Measurements from ENCODE around the gene SCN1A. TPM values are rescaled to one million over a fixed set of nuclear protein-coding genes. Genes with fewer than 3 reads are reported as not detected.

SCN1A gene
- polyA plus RNA-seq, 3 donors: not detected

- no peaks in the 10 kb centered on the region for H3K79me2 ChIP-seq (ENCODE audit: insufficient read depth, low read length)
- H3K27ac Mint-ChIP-seq: no peak overlapping the region
- H3K4me1 ChIP-seq (ENCODE audit: control insufficient read depth in 1 of 2, insufficient read depth in 2 of 2, low read length in 2 of 2): no peaks in the 10 kb centered on the region
- no peaks in the 10 kb centered on the region for H3K27me3 ChIP-seq (ENCODE audit: control insufficient read depth in 2 of 2, insufficient read depth in 2 of 2, low read length in 2 of 2)
- no peak overlapping the region for H3K4me2 ChIP-seq (replicated peaks; ENCODE audit: extremely low read depth, low read length, poor library complexity, severe bottlenecking)
- no peak overlapping the region for H3K4me3 Mint-ChIP-seq
- H3K9me3 Mint-ChIP-seq: peaks cover 0 to 2% (median 0%) of the 10 kb centered on the region in 7 donors
- no peak for DNase-seq
- H3K27ac ChIP-seq (ENCODE audit: low read depth in 1 of 2, low read length in 2 of 2): no peak overlapping the region
- 25% methylated on average over 2 of the region's 3 CpGs for WGBS (ENCODE audit: insufficient coverage)
- H3K4me3 ChIP-seq (replicated peaks in 1 of 3; ENCODE audit: low read depth in 2 of 3, low read length in 3 of 3): no peak overlapping the region
- H3K9ac ChIP-seq (ENCODE audit: insufficient read depth, low read length, poor library complexity, severe bottlenecking): no peak overlapping the region
- H3K27me3 Mint-ChIP-seq (ENCODE audit: low read depth in 3 of 3): peaks cover 0 to 2% (median 2%) of the 10 kb centered on the region in 3 donors
- H3K9me3 ChIP-seq (replicated peaks in 1 of 2; ENCODE audit: control insufficient read depth in 1 of 2, insufficient read depth in 1 of 2, low read length in 2 of 2): no peaks in the 10 kb centered on the region
- intact Hi-C loops (cut with micrococcal nuclease): no loop called here
- H3K4me1 Mint-ChIP-seq: no peaks in the 10 kb centered on the region
- TF ChIP-seq, protein P1, sequence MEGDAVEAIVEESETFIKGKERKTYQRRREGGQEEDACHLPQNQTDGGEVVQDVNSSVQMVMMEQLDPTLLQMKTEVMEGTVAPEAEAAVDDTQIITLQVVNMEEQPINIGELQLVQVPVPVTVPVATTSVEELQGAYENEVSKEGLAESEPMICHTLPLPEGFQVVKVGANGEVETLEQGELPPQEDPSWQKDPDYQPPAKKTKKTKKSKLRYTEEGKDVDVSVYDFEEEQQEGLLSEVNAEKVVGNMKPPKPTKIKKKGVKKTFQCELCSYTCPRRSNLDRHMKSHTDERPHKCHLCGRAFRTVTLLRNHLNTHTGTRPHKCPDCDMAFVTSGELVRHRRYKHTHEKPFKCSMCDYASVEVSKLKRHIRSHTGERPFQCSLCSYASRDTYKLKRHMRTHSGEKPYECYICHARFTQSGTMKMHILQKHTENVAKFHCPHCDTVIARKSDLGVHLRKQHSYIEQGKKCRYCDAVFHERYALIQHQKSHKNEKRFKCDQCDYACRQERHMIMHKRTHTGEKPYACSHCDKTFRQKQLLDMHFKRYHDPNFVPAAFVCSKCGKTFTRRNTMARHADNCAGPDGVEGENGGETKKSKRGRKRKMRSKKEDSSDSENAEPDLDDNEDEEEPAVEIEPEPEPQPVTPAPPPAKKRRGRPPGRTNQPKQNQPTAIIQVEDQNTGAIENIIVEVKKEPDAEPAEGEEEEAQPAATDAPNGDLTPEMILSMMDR (IDR thresholded peaks at IDR 0.05): no peak
- H3K36me3 ChIP-seq (replicated peaks in 1 of 2; ENCODE audit: control insufficient read depth in 1 of 2, insufficient read depth in 2 of 2, low read length in 2 of 2): no peaks in the 10 kb centered on the region
- H3K36me3 Mint-ChIP-seq: no peaks in the 10 kb centered on the region
- H4K20me1 ChIP-seq (ENCODE audit: insufficient read depth, low read length): no peaks in the 10 kb centered on the region
- no peak overlapping the region for H2AFZ ChIP-seq (ENCODE audit: insufficient read depth, low read depth, low read length, poor library complexity, severe bottlenecking)
Measured at GRCh38 chr2:166154685-166155338, 27.0 kb upstream of the SCN1A start.

GRCh38 chr2:166152064-166152463 is 24.2 kb upstream of the SCN1A start:
- no peak overlapping the region for H2AFZ ChIP-seq (ENCODE audit: insufficient read depth, low read depth, low read length, poor library complexity, severe bottlenecking)
- Mint-ChIP-seq H3K36me3 (no peaks in the 10 kb centered on the region), H3K4me1 (no peaks in the 10 kb centered on the region), H3K4me3 (no peak overlapping the region), H3K27ac (no peak overlapping the region), H3K9me3 (no peaks in the 10 kb centered on the region), H3K27me3 (ENCODE audit: low read depth in 3 of 3) (peaks cover 0 to 2% (median 2%) of the 10 kb centered on the region in 3 donors)
- H4K20me1 ChIP-seq (ENCODE audit: insufficient read depth, low read length): no peaks in the 10 kb centered on the region
- intact Hi-C loops (cut with micrococcal nuclease): no loop called here
- no peak overlapping the region for H3K9ac ChIP-seq (ENCODE audit: insufficient read depth, low read length, poor library complexity, severe bottlenecking)
- no peak overlapping the region for H3K4me2 ChIP-seq (replicated peaks; ENCODE audit: extremely low read depth, low read length, poor library complexity, severe bottlenecking)
- H3K27ac ChIP-seq (ENCODE audit: low read depth in 1 of 2, low read length in 2 of 2): no peak overlapping the region
- no peaks in the 10 kb centered on the region for H3K79me2 ChIP-seq (ENCODE audit: insufficient read depth, low read length)
- TF ChIP-seq, protein P1 (IDR thresholded peaks at IDR 0.05): no peak
- H3K4me3 ChIP-seq (replicated peaks in 1 of 3; ENCODE audit: low read depth in 2 of 3, low read length in 3 of 3): no peak overlapping the region
- DNase-seq: no peak
- H3K27me3 ChIP-seq (ENCODE audit: control insufficient read depth in 2 of 2, insufficient read depth in 2 of 2, low read length in 2 of 2): no peaks in the 10 kb centered on the region
- no peaks in the 10 kb centered on the region for H3K9me3 ChIP-seq (replicated peaks in 1 of 2; ENCODE audit: control insufficient read depth in 1 of 2, insufficient read depth in 1 of 2, low read length in 2 of 2)
- no peaks in the 10 kb centered on the region for H3K4me1 ChIP-seq (ENCODE audit: control insufficient read depth in 1 of 2, insufficient read depth in 2 of 2, low read length in 2 of 2)
- H3K36me3 ChIP-seq (replicated peaks in 1 of 2; ENCODE audit: control insufficient read depth in 1 of 2, insufficient read depth in 2 of 2, low read length in 2 of 2): no peaks in the 10 kb centered on the region

All from CD14-positive monocyte (primary cell).